ENCODE results near the gene GUCY1A1.
"Not testable (repeated sequence)": the region's sequence is repeated elsewhere in the genome, so short reads cannot be mapped to it uniquely, and the experiment has no call there.

The GUCY1A1 gene

DNA sequence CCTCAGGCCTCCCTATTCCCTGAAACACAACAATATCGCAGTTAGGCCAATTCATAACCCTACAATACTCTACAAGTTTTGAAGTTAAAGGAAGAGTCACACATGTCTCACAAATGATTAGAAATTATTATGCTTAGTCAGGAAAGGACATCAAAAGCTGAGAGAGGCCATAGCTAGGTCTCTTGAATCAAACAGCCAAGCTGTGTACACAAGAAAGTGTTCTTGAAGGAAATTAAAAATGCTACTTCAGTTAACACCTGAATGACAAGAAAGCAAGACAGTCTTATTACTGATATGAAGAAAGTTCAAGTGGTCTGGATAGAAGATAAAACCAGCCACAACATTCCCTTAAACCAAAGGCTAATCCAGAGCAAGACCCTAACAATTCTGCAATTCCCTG, 23.6 kb upstream of the GUCY1A1 start:
- no peak for DNase-seq (ENCODE audit: low read depth)
- no peak overlapping the region for H3K4me3 ChIP-seq (ENCODE audit: low read depth, low read length)
- no peak for TF ChIP-seq CTCF (IDR thresholded peaks at IDR 0.05; ENCODE audit: control insufficient read depth, extremely low read depth, insufficient read depth)

DNA sequence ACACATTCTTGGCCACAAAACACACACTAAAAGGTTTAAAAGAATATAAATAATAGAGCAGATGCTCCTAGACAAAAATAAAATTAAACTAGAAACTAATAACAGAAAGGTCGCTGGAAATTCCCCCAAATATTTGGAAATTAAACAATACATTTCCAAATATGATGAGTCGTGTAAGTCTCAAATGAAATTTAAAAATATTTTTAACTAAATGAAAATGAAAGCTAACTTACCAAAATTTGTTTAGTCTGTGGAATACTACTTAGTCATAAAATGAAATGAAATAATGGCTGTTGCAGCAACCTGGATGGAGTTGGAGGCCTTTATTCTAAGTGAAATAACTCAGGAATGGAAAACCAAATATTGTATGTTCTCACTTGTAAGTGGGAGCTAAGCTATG, 20.6 kb upstream of the GUCY1A1 start:
- no peak for TF ChIP-seq CTCF (IDR thresholded peaks at IDR 0.05; ENCODE audit: control insufficient read depth, extremely low read depth, insufficient read depth)
- no peak for DNase-seq (ENCODE audit: low read depth)

DNA sequence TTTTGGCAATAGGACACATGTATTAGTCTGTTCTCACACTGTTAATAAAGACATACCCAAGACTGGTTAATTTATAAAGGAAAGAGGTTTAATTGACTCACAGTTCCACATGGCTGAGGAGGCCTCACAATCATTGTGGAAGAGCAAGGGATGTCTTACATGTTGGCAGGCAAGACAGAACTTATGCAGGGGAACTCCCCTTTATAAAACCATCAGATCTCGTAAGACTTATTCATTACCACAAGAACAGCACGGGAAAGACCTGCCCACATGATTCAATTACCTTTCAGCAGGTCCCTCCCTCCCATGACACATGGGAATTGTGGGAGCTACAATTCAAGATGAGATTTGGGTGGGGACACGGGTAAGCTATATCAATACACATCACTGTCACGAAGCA, 15.9 kb upstream of the GUCY1A1 start:
- DNase-seq (ENCODE audit: low read depth); H3K4me3 ChIP-seq (ENCODE audit: low read depth, low read length): not testable (repeated sequence)

More for the DNA sequence above, 20.6 kb upstream of the GUCY1A1 start:
- no peak overlapping the region for H3K4me3 ChIP-seq (ENCODE audit: low read depth, low read length)

GRCh38 chr4:155653052-155653451, 13.6 kb upstream of the GUCY1A1 start:
- TF ChIP-seq CTCF (IDR thresholded peaks at IDR 0.05; ENCODE audit: control insufficient read depth, extremely low read depth, insufficient read depth), result no peak
- no peak overlapping the region for H3K4me3 ChIP-seq (ENCODE audit: low read depth, low read length)
- DNase-seq (ENCODE audit: low read depth), result no peak

DNA sequence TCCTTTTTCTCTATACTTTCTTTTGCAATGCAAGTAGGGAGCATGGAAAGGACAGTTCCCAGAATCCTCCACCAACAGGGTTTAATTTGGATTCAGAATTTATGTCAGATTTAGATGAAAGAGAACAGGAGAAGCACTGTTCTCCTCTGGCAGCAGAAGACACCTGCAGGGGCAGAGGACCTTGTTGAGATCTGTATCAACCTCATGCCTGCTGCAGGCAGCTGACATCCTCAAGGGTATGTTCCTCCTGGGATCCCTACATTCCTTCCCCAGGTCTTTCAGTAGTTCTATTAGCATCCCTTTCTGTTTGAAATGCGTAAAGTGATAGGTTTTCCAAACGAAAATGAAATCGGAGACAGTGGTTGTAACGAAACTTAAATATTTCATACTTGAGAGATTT, 10.6 kb upstream of the GUCY1A1 start:
- DNase-seq (ENCODE audit: low read depth), result no peak
- H3K4me3 ChIP-seq (ENCODE audit: low read depth, low read length), result no peak overlapping the region
- no peak for TF ChIP-seq CTCF (IDR thresholded peaks at IDR 0.05; ENCODE audit: control insufficient read depth, extremely low read depth, insufficient read depth)

DNA sequence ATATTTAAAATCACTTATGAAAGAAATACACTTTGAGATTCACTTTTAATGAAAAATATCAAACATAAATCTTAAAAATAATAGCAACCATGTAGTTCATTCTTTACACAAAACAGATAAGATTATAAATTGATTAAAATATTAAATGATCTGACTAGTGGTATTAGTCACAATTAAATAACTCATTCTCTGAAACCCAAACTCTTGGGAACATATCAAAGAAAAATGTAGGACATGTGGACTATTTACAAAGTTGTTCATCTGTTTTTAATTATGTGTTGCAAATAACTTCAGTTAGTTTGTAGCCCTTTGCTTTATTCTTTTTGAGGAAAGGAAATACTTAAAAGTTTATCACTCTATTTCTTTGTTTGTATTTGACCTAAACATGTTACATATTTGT, 9.5 kb upstream of the GUCY1A1 start:
- TF ChIP-seq CTCF (IDR thresholded peaks at IDR 0.05; ENCODE audit: control insufficient read depth, extremely low read depth, insufficient read depth), result no peak
- no peak for DNase-seq (ENCODE audit: low read depth)
- no peak overlapping the region for H3K4me3 ChIP-seq (ENCODE audit: low read depth, low read length)

- no peak for TF ChIP-seq CTCF (IDR thresholded peaks at IDR 0.05; ENCODE audit: control insufficient read depth, extremely low read depth, insufficient read depth)
- no peak for DNase-seq (ENCODE audit: low read depth)
- H3K4me3 ChIP-seq (ENCODE audit: low read depth, low read length), result no peak overlapping the region
Observed at GRCh38 chr4:155657985-155658680, 8.5 kb upstream of the GUCY1A1 start.

All from LNCaP clone FGC (cell line).